Fibroblast of mammary gland (primary cell): ENCODE measurements around the gene MRPL2.

ENCODE experiments used
- DNase-seq: peaks from one replicate; pipeline ENCODE4 v3.0.0-alpha.2; 2010; ENCODE audit warnings: low read depth
- H3K4me3 ChIP-seq: 2 replicates; pipeline ENCODE4 v1.5.1; 2011; ENCODE audit warnings: low read depth, mild to moderate bottlenecking, low read length, moderate library complexity; ENCODE audit not compliant: control insufficient read depth
- CTCF ChIP-seq: conservative IDR thresholded peaks from 2 replicates; pipeline ENCODE4 v1.5.1; 2011; ENCODE audit warnings: low read depth, low read length, inconsistent platforms; ENCODE audit not compliant: control insufficient read depth, insufficient read depth

Gene MRPL2

DNA sequence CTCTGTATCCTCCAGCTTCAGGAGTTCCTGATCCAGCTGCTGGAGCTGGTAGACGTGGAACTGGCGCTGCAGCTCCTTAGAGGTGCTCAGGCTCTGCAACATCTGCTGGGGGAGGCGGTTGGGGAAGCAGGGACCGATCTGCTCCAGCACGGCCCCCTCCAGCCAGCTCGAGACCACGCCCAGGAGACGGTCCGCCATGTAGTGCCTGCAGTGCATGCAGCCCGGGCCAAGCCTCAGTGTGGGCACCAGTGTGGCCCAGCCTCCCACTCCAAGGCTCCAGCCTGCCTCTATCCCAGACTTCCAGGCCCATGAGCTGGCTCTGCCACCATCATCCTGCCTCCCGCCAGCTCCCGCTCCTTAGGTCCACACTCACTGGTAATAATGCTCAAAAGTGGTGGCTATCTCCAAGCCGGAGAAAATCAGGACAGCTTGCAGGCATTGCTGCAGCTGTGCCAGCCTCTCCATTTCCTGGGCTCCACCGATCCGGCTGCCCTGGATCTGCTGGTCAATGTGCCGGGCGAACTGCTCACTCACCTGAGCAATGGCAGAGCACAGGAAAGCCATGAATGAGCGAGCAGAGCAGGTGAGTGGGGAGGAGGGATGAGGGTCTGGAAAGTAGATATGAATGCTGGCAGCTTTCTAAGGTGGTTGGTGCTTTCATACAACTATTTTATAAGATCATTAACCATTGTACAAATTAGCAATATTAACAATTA, 18.5 kb downstream of the MRPL2 start:
- DNase-seq, result no peak
- no peak overlapping the region for H3K4me3 ChIP-seq

DNA sequence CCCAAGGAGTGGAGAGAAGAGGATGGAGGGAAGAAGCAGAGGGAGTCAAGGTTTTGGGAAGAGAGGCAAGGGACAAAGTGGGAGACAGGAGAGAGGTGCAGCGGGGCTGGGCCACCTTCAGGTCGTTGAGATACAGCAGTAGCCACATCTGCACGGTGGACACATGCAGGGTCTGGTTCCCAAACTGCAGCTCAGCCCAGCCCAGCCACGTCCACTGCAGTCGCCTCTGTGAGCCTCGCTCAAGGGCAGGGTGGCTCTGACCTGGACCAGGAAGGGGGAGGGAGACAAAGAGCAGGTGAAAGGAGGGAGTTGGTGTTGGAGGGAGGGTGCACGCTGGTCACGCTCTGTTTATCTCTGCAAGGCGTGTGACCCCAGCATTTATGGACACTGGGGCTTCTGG, 20.5 kb downstream of the MRPL2 start:
- no peak overlapping the region for H3K4me3 ChIP-seq
- TF ChIP-seq CTCF, result no peak
- no peak for DNase-seq

More for the DNA sequence above, 18.5 kb downstream of the MRPL2 start:
- TF ChIP-seq CTCF, result no peak

DNA sequence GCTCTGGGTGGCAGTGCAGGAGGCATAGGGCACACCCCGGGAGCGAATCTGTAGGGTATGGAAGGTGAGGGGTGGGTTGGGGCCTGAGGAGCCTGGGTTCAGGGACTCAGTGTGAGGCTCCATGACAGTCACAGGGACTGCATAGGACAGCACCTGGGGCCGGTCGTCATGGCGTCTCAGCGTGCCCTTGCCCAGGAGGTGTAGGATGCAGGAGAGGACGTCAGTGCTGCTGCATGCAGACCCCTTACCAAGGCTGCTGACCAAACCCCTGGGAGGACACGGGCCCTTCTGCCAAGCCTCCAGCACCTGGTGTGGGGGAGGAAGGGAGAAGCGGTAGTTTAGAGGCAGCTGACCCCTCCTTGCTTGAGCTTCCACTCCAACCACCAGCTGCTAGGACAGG, 21.5 kb downstream of the MRPL2 start:
- no peak for DNase-seq
- no peak for TF ChIP-seq CTCF
- no peak overlapping the region for H3K4me3 ChIP-seq

DNA sequence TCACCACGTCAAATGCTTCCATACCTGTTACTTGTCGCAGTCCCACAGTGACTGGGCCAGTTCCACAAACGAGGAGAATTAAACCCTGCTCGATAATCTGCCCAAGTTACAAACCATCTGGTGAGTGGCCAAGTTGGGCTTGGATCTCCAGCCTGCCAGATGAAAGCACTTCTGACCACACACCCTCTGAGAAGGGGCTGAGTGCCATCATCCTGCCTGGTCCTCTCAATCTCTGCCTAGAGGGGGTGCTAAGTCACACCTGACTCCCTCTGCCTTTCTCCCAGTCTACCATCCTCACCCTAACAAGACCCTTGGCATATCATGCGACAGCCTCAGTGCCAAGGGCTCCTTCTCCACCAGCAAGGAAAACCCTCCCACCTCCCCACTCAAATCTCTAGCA, 22.0 kb downstream of the MRPL2 start:
- no peak for DNase-seq
- TF ChIP-seq CTCF, result no peak
- H3K4me3 ChIP-seq, result no peak overlapping the region

DNA sequence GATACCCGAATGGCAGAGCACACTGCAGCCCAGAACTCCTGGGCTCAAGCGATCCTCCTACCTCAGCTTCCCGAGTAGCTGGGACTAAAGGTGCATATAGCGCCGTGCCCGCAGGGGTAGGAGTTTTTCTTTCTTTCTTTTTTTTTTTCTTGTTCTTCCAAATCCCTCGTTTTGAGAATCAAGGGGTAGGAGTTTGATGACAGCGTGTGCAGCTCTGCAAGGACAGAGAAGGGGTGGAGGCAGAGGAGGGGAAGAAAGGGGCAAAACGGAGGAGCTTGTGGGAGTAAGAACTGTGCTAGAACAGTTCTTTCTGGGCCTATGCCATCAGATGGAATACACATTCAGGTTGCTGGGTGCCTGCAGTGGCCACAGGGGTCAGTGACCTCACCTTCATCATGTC, 22.5 kb downstream of the MRPL2 start:
- H3K4me3 ChIP-seq, result no peak overlapping the region
- DNase-seq, result no peak
- TF ChIP-seq CTCF, result no peak

DNA sequence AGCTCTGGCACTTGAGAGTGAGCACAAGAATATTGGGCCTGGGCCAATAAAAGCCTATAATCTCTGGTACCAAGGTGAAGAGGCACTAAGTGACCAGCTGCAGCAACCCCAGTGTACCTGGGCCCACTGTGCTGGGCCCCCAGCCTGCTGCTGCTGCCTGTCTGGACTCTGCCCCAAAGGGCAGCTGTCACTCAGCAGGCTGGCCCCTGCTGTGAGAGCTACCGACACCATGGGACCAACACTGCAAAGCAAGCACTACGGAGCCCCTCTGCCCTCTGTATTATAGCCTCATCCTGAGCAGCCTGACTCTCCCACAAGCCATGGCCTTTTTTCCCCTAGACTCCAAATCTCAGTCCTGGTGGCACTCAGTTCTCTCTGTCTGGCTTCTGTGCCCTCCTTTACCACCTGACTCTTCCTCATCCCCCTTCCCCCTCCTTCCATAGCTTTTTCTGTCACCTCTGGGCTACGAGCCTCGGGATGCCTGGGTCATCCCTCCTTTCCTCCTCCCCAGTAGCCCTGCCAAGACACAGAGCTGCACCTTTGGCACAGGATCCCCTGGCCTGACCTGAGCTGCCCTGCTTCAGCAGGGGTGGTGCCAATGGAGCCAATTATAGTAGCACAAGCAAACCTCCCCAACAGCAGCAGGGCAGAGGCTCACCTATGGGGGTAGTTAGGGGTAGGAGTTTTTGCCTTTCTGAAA, 23.6 kb downstream of the MRPL2 start:
- H3K4me3 ChIP-seq, result no peak overlapping the region
- no peak for TF ChIP-seq CTCF

More for the DNA sequence above, 23.6 kb downstream of the MRPL2 start:
- no peak for DNase-seq
